Measurements from ENCODE around the gene LEMD3. TPM values are rescaled to one million over a fixed set of nuclear protein-coding genes. Genes with fewer than 3 reads are reported as not detected.

LEMD3 gene
- total RNA-seq, 1 donor from 2014 or later = 38.9 TPM

GRCh38 chr12:65164774-65165173 is 4.6 kb upstream of the LEMD3 start:
- Mint-ChIP-seq H3K27me3 (peaks cover 7% of the 10 kb centered on the region), H3K27ac (no peak overlapping the region), H3K9me3 (ENCODE audit: low read depth) (no peaks in the 10 kb centered on the region), H3K4me3 (ENCODE audit: low read depth) (no peak overlapping the region), H3K4me1 (ENCODE audit: low read depth) (peaks cover 2% of the 10 kb centered on the region), H3K36me3 (ENCODE audit: insufficient read depth) (no peaks in the 10 kb centered on the region)
- no peak for DNase-seq (ENCODE audit: low spot score, unreplicated experiment)
- TF ChIP-seq CTCF (IDR thresholded peaks at IDR 0.05; ENCODE audit: unreplicated experiment) = no peak

- DNase-seq (ENCODE audit: low spot score, unreplicated experiment) = no peak
- Mint-ChIP-seq H3K9me3 (ENCODE audit: low read depth) (no peaks in the 10 kb centered on the region), H3K4me3 (ENCODE audit: low read depth) (peak overlapping the region; percentile 100), H3K4me1 (ENCODE audit: low read depth) (peaks cover 25% of the 10 kb centered on the region), H3K27ac (peak overlapping the region; percentile 100), H3K27me3 (no peaks in the 10 kb centered on the region), H3K36me3 (ENCODE audit: insufficient read depth) (no peaks in the 10 kb centered on the region)
- TF ChIP-seq CTCF (IDR thresholded peaks at IDR 0.05; ENCODE audit: unreplicated experiment) = no peak
Measured at GRCh38 chr12:65168681-65169319, 583 bp upstream of the LEMD3 start.

- Mint-ChIP-seq H3K9me3 (ENCODE audit: low read depth) (no peaks in the 10 kb centered on the region), H3K4me1 (ENCODE audit: low read depth) (peaks cover 25% of the 10 kb centered on the region), H3K36me3 (ENCODE audit: insufficient read depth) (no peaks in the 10 kb centered on the region), H3K4me3 (ENCODE audit: low read depth) (peak overlapping the region; percentile 100), H3K27ac (peak overlapping the region; percentile 94), H3K27me3 (no peaks in the 10 kb centered on the region)
- DNase-seq (ENCODE audit: low spot score, unreplicated experiment) = peak; percentile 24
- TF ChIP-seq CTCF (IDR thresholded peaks at IDR 0.05; ENCODE audit: unreplicated experiment) = no peak
Measured at GRCh38 chr12:65170209-65170881, 962 bp downstream of the LEMD3 start.

GRCh38 chr12:65171073-65171472 is 1.7 kb downstream of the LEMD3 start:
- Mint-ChIP-seq H3K36me3 (ENCODE audit: insufficient read depth) (no peaks in the 10 kb centered on the region), H3K27me3 (no peaks in the 10 kb centered on the region), H3K27ac (peak overlapping the region; percentile 94), H3K9me3 (ENCODE audit: low read depth) (no peaks in the 10 kb centered on the region), H3K4me3 (ENCODE audit: low read depth) (peak overlapping the region; percentile 100), H3K4me1 (ENCODE audit: low read depth) (peaks cover 25% of the 10 kb centered on the region)
- no peak for DNase-seq (ENCODE audit: low spot score, unreplicated experiment)
- no peak for TF ChIP-seq CTCF (IDR thresholded peaks at IDR 0.05; ENCODE audit: unreplicated experiment)

- Mint-ChIP-seq H3K4me1 (ENCODE audit: low read depth) (peaks cover 25% of the 10 kb centered on the region), H3K4me3 (ENCODE audit: low read depth) (peak overlapping the region; percentile 100), H3K27ac (no peak overlapping the region), H3K27me3 (no peaks in the 10 kb centered on the region), H3K9me3 (ENCODE audit: low read depth) (no peaks in the 10 kb centered on the region), H3K36me3 (ENCODE audit: insufficient read depth) (no peaks in the 10 kb centered on the region)
- DNase-seq (ENCODE audit: low spot score, unreplicated experiment) = no peak
- TF ChIP-seq CTCF (IDR thresholded peaks at IDR 0.05; ENCODE audit: unreplicated experiment) = no peak
Measured at GRCh38 chr12:65171870-65172269, 2.5 kb downstream of the LEMD3 start.

Measured in progenitor cell of endocrine pancreas (in vitro differentiated cells).